Endothelial cell of umbilical vein (primary cell): ENCODE data around the gene SH3TC1. TPM values are rescaled to one million over a fixed set of nuclear protein-coding genes. Genes with fewer than 3 reads are reported as not detected.

ENCODE experiments used
- BruUV-seq: library from RNA; stranded (reverse); fragments of 400-500 nt; replicated peaks from 2 replicates; lab custom pipeline; 2021; lab: Mats Ljungman, UMichigan
- CTCF ChIA-PET: fragments of 300-600, 350-600 bp; sonication (Branson Sonifier 250); formaldehyde crosslinking; loops from one replicate; lab custom pipeline; 2021; ENCODE audit warnings: antibody characterized with exemption, inconsistent platforms; lab: Charles Lee
- POLR2A ChIA-PET: fragments of 300-600, 350-600 bp; sonication (Branson Sonifier 250); formaldehyde crosslinking; loops from one replicate; lab custom pipeline; 2021; ENCODE audit warnings: antibody characterized with exemption, inconsistent platforms; lab: Charles Lee
- DNase-seq: peaks from one replicate; pipeline ENCODE4 v3.0.0-alpha.2; 2011; ENCODE audit warnings: low read depth, low spot score
- FAIRE-seq: peaks from 2 replicates; lab custom pipeline; 2011; peaks lifted over from hg19 to GRCh38; lab: Jason Lieb, UNC
- H2AFZ ChIP-seq: 2 replicates; pipeline ENCODE4 v1.6.0; 2012; ENCODE audit warnings: low read depth, low read length, control low read depth, inconsistent platforms
- H3K27ac ChIP-seq: 2 replicates; pipeline ENCODE4 v1.5.1; 2011; ENCODE audit warnings: low read depth, mild to moderate bottlenecking, control low read depth, low read length, moderate library complexity; ENCODE audit not compliant: insufficient read depth
- H3K27me3 ChIP-seq, 2 experiments: 2 replicates each; pipeline versions ENCODE4 v1.6.0 to v1.6.1; 2011; ENCODE audit warnings: low read length in 2 of 2, mixed read lengths in 1 of 2; ENCODE audit not compliant: control insufficient read depth in 2 of 2, insufficient read depth in 2 of 2
- H3K36me3 ChIP-seq, 2 experiments: 2 replicates in 1 of 2; 3 replicates in 1 of 2; pipeline ENCODE4 v1.5.1; 2011; ENCODE audit warnings: low read length in 2 of 2, mild to moderate bottlenecking in 1 of 2, moderate library complexity in 1 of 2; ENCODE audit not compliant: control insufficient read depth in 2 of 2, insufficient read depth in 2 of 2; ENCODE audit errors: extremely low read depth in 1 of 2
- H3K4me1 ChIP-seq: 3 replicates; pipeline ENCODE4 v1.5.1; 2011; ENCODE audit warnings: mild to moderate bottlenecking, low read length; ENCODE audit not compliant: control insufficient read depth, insufficient read depth; ENCODE audit errors: extremely low read depth
- H3K4me2 ChIP-seq: 2 replicates; pipeline ENCODE4 v1.6.1; 2011; ENCODE audit warnings: low read length, control low read depth, mixed read lengths; ENCODE audit not compliant: insufficient read depth
- H3K4me3 ChIP-seq, 3 experiments: fragments of 200-600 bp in 1 of 3; sonication (generic), shearing (Covaris generic) in 1 of 3; replicated peaks in 1 of 3; 2 replicates each; pipeline ENCODE4 v1.5.1; 2011 to 2016; ENCODE audit warnings: control low read depth in 3 of 3, low read length in 3 of 3, mild to moderate bottlenecking in 2 of 3, inconsistent platforms in 1 of 3, low read depth in 1 of 3, moderate library complexity in 1 of 3; ENCODE audit not compliant: insufficient read depth in 1 of 3
- H3K79me2 ChIP-seq: 2 replicates; pipeline ENCODE4 v1.6.0; 2012; ENCODE audit warnings: low read length, inconsistent platforms; ENCODE audit not compliant: control insufficient read depth, insufficient read depth
- H3K9ac ChIP-seq: replicated peaks from 2 replicates; pipeline ENCODE3; 2011; ENCODE audit warnings: low read length, control low read depth; ENCODE audit not compliant: insufficient read depth; ENCODE audit errors: extremely low read depth
- H3K9me1 ChIP-seq: replicated peaks from 3 replicates; pipeline ENCODE4 v1.6.0; 2011; ENCODE audit warnings: mild to moderate bottlenecking, low read length; ENCODE audit not compliant: control insufficient read depth, insufficient read depth; ENCODE audit errors: extremely low read depth
- H3K9me3 ChIP-seq: replicated peaks from 2 replicates; pipeline ENCODE4 v1.5.1; 2012; ENCODE audit warnings: low read length, inconsistent platforms; ENCODE audit not compliant: control insufficient read depth, insufficient read depth
- H4K20me1 ChIP-seq: replicated peaks from 2 replicates; pipeline ENCODE3; 2011; ENCODE audit warnings: mild to moderate bottlenecking, low read length; ENCODE audit not compliant: control insufficient read depth, insufficient read depth; ENCODE audit errors: extremely low read depth
- EZH2 ChIP-seq: IDR thresholded peaks from 2 replicates; pipeline ENCODE4 v1.6.1; 2012; ENCODE audit warnings: borderline replicate concordance, low read depth, mild to moderate bottlenecking, moderate library complexity, low read length, inconsistent platforms; ENCODE audit not compliant: severe bottlenecking
- FOS ChIP-seq: IDR thresholded peaks from 2 replicates; pipeline ENCODE4 v1.6.1; 2011; ENCODE audit warnings: mild to moderate bottlenecking, low read length, moderate library complexity, borderline replicate concordance; ENCODE audit not compliant: insufficient read depth
- GATA2 ChIP-seq: IDR thresholded peaks from 2 replicates; pipeline ENCODE4 v1.7.0; 2011; ENCODE audit warnings: low read depth, mild to moderate bottlenecking, moderate library complexity, mixed read lengths, low read length; ENCODE audit not compliant: insufficient read length, insufficient read depth
- JUN ChIP-seq: IDR thresholded peaks from 2 replicates; pipeline ENCODE4 v1.6.1; 2011; ENCODE audit warnings: borderline replicate concordance, low read depth; ENCODE audit not compliant: insufficient read length, insufficient read depth
- MYC ChIP-seq: IDR thresholded peaks from one replicate; pipeline ENCODE4 v1.6.1; 2011; ENCODE audit warnings: mild to moderate bottlenecking, low read depth, low read length
- POLR2A ChIP-seq: IDR thresholded peaks from 2 replicates; pipeline ENCODE4 v1.6.1; 2012; ENCODE audit warnings: low read depth, mild to moderate bottlenecking, control low read depth, low read length
- dilution Hi-C: fragments of 300-500 bp; cut with MboI; formaldehyde crosslinking; loops from one replicate; pipeline ENCODE4 v1.15.0; 2019; ENCODE audit warnings: low sequenced_read_pairs; ENCODE audit not compliant: extremely low pct_ligation_motif_present
- intact Hi-C: fragments of 100-400 bp; cut with micrococcal nuclease; formaldehyde crosslinking; loops from one replicate; pipeline ENCODE4 v1.10.0; 2022
- polyA plus RNA-seq, 4 experiments: library from polyadenylated mRNA; depleted of rRNA in 3 of 4; stranded (reverse) in 3 of 4; unstranded in 1 of 4; fragments of >200 nt; gene quantifications; 2 replicates each; pipeline versions ENCODE4 v1.2.1 to v1.2.3, GENCODE V29; 2011 to 2012; ENCODE audit warnings: missing spikeins in 1 of 4
- total RNA-seq: library from RNA; stranded (reverse); gene quantifications from 2 replicates; pipeline ENCODE4 v1.2.3, GENCODE V29; 2021
- TF ChIP-seq, protein P1 (sequence below): IDR thresholded peaks from 2 replicates; pipeline ENCODE4 v1.6.1; 2011; ENCODE audit not compliant: insufficient read depth, insufficient read length

SH3TC1 gene
- total and polyA plus RNA-seq, 2 donors (not counting 3 experiments of a cell fraction or from before 2014, with no cell fraction given), result 96.5 to 192 TPM

DNA sequence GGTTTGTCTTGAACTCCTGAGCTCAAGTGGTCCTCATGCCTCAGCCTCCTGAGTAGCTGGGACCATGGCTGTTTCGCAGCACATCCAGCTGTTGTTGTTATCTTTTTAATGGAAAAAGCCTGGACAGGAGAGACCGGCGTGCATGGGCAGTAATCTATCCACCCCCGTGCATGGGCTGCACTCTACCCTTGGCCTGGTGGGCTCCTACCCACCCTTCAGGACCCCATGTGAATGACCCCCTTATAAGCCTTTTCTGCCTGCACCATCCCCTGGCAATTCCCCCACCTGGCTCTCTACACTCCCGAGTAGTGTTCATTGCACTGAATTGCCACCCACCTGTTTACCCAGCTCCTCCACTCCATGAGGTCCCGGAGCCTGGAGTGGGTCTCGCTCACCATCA is 51.5 kb downstream of the SH3TC1 start:
- no peak overlapping the region for H3K9ac ChIP-seq
- no peak overlapping the region for H3K4me3 ChIP-seq
- TF ChIP-seq MYC, result no peak
- TF ChIP-seq, protein P1, sequence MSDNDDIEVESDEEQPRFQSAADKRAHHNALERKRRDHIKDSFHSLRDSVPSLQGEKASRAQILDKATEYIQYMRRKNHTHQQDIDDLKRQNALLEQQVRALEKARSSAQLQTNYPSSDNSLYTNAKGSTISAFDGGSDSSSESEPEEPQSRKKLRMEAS, result no peak
- no peak for TF ChIP-seq JUN
- TF ChIP-seq EZH2, result no peak
- no peak for TF ChIP-seq FOS
- no peak for TF ChIP-seq GATA2
- dilution Hi-C loops, result no loop called here
- H3K36me3 ChIP-seq, result no peaks in the 10 kb centered on the region
- H3K4me1 ChIP-seq, result no peaks in the 10 kb centered on the region
- H2AFZ ChIP-seq, result no peak overlapping the region
- BruUV-seq, result no TSS peak
- POLR2A ChIA-PET, result no interaction called here
- no peak overlapping the region for H3K27ac ChIP-seq
- H3K27me3 ChIP-seq, result no peaks in the 10 kb centered on the region
- FAIRE-seq (no peak), DNase-seq (no peak)
- CTCF ChIA-PET, result interaction anchor here (1.0 to 2.7 kb wide), 5 partner anchors 8 to 160 kb away, joined by 3 to 14 read pairs (median 5); no protein-coding TSS in a partner anchor
- H3K79me2 ChIP-seq, result no peaks in the 10 kb centered on the region
- intact Hi-C loops, result no loop called here
- no peaks in the 10 kb centered on the region for H3K9me1 ChIP-seq
- no peaks in the 10 kb centered on the region for H4K20me1 ChIP-seq
- H3K9me3 ChIP-seq, result no peaks in the 10 kb centered on the region
- H3K4me2 ChIP-seq, result no peak overlapping the region

DNA sequence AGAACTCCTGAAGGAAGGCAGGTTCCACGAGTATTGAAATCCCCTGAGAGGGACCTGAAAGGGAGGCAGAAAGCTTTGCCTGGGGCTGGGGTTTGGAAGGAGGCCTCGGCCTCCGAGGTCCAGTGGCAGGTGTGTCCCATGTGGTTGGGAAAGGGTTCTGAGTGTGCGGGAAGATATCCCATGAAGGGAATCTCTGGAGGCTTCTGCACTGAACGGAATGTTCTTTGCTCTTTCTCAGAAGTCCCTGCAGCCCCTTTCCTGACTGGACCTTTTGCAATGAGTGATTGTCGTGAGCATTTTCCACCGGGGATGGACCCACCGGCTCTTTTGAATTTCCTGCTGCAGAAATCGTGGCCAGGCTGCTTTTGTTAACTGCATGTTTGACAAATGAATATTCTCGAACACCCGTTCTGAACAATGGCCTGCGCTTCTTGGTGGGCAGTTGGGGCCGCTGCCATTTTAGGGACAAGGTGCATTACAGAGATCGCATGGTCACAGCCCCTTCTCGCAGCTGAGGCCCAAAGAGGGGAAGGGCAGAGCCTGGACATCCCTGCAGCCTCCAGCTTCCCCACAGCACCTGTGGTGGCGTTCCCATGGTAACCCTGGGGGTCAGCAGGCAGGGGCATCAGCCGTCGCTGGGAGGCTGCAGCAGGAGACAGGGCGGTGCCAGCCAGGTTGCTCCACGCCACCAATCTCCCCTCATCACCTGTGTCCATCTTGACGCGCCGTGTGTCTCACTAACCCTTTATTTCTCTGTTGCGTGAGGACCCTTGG is 52.2 kb downstream of the SH3TC1 start:
- no peaks in the 10 kb centered on the region for H4K20me1 ChIP-seq
- no peaks in the 10 kb centered on the region for H3K79me2 ChIP-seq
- no peaks in the 10 kb centered on the region for H3K27me3 ChIP-seq
- no peaks in the 10 kb centered on the region for H3K36me3 ChIP-seq
- ChIA-PET CTCF (interaction anchor here (1.3 to 2.7 kb wide), 3 partner anchors 9 to 152 kb away, joined by 3 to 14 read pairs (median 9); no protein-coding TSS in a partner anchor), POLR2A (no interaction called here)
- H3K9ac ChIP-seq, result no peak overlapping the region
- intact Hi-C loops (no loop called here), dilution Hi-C loops (no loop called here)
- H3K4me1 ChIP-seq, result no peaks in the 10 kb centered on the region
- no TSS peak for BruUV-seq
- no peak overlapping the region for H3K4me3 ChIP-seq
- H2AFZ ChIP-seq, result no peak overlapping the region
- no peaks in the 10 kb centered on the region for H3K9me1 ChIP-seq
- H3K9me3 ChIP-seq, result no peaks in the 10 kb centered on the region
- no peak for DNase-seq
- no peak overlapping the region for H3K4me2 ChIP-seq
- no peak for FAIRE-seq
- no peak for TF ChIP-seq MYC
- TF ChIP-seq POLR2A, result no peak
- TF ChIP-seq, protein P1, result no peak
- TF ChIP-seq JUN, result no peak
- H3K27ac ChIP-seq, result no peak overlapping the region
